GM19463 (cell line): ENCODE results near the gene SGCG.
"Not testable (repeated sequence)": the region's sequence is repeated elsewhere in the genome, so short reads cannot be mapped to it uniquely, and the experiment has no call there.

Experiments
- ATAC-seq: cut with Tn5 transposase; IDR thresholded peaks from one replicate; pipeline ENCODE4 v1.9.1; 2021; ENCODE audit warnings: mild to moderate bottlenecking, moderate library complexity; ENCODE audit not compliant: unreplicated experiment

The SGCG gene

DNA sequence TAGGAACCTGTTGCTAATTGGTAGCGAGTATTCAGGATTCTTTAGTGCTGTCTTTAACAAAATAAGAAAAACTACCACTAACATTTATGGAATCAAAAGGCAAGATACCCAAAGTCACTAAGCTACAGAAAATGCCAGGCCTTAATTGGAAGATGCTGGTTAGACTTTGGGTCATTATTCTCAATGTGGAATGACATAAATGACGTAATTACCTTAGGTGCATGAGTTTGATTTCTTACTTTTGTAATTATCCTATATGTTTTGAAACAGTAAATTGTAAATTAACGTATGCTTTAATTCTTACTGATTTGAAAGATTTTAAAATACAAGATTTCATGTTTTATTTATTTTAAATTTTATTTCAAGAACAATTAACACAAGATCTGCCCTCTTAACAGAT lies 25.0 kb downstream of the SGCG start:
- ATAC-seq, result no peak

DNA sequence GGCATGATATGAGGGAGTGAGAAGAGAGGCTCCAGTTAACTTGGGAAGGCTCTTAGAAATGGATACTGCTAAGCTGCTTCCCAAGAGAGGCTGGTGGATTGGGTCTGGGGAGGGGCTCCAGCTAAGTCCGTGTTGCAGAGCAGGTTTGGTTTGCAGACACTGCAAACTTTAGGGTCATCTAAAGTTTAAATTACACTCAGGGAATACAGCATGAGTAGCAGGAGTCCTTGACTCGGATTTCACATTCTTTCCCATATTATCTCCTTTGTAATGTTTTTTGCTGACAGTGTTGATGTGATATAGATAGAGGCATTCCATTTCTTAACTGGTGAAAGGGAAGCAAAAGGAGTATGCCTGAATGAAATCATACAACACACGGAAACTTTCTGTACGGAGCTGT lies 31.9 kb downstream of the SGCG start:
- no peak for ATAC-seq

DNA sequence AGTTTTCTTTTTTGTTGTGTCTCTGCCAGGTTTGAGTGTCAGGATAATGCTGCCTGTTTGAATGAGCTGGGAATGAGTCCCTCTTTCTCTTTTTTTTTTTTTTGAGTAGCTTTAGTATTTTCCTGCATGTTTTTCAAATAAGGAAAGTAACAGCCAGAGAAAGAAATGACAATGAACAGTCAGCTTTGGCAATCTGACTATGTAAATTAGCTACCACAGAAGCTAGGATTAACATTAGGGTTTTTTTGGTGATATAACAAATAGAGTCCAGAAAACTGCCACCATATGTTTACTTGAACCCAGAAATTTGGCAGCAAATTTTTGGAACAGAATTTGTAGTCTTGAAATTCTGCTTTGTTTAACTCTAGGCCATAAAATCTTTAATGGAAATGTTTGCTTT lies 50.5 kb downstream of the SGCG start:
- no peak for ATAC-seq

DNA sequence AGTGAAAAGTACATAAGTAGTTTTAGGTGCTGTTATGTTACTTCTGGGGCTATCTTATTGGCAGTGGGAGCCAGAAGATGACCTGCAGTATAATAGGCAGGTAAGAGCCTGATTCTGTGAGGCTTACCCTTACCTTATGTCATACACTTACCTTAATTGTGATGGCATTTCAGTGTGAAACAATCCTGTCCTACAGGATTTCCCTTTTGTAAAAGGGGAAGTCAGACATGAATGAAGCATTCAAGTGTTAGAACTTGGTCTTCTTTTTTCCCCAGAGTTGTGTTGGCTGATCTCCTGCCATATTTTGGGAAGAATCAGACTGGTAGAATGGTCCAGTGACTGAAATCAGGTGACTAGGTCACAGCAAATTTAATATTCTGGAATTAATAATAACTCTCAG lies 55.2 kb downstream of the SGCG start:
- ATAC-seq, result no peak

DNA sequence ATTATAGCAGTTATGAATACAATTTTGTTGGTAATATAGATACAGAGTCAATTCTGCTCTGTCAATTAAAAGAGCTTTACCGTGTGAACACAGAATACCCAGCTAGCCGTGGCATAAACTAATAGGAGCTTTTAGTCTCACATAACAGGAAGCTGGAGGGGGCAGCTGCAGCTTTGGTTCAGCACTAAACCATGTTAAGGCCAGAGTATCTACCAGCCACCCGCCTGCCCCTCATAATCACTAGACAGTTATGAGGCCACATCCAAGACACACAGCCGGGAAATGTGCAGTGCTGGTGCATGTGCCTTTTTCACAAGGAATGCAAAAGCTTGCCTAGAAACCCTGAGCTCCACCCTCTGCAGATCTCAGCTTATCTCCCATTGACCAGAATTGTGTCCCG lies 62.3 kb downstream of the SGCG start:
- ATAC-seq, result no peak

DNA sequence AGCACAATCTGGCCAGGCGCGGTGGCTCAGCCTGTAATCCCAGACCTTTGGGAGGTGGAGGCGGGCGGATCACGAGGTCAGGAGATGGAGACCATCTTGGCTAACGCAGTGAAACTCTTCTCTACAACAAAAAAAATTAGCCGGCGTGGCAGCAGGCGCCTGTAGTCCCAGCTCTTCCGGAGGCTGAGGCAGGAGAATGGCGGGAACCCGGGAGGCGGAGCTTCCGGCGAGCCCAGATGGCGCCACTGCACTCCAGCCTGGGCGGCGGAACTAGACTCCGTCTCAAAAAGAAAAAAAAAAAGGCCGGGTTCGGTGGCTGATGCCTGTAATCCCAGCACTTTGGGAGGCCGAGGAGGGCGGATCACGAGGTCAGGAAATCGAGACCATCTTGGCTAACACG lies 67.6 kb downstream of the SGCG start:
- not testable (repeated sequence) for ATAC-seq

DNA sequence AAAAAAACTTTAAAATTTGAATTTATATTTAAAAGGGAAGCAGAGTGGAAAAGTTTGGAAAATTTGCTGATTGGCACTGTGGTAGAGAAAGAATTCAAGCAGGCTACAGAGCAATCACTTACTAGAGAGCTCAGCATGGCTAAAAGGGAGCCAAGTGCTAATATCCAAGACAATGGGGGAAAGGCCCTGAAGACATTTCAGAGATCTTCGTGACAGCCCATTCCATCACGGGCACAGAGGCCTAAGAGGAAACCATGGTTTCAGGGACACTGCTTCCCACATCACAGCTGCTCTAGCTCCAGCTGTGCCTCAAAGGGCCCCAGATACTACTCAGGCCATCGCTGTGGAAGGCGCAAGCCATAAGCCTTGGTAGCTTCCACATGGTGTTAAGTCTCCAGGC lies 73.7 kb downstream of the SGCG start:
- ATAC-seq, result no peak

DNA sequence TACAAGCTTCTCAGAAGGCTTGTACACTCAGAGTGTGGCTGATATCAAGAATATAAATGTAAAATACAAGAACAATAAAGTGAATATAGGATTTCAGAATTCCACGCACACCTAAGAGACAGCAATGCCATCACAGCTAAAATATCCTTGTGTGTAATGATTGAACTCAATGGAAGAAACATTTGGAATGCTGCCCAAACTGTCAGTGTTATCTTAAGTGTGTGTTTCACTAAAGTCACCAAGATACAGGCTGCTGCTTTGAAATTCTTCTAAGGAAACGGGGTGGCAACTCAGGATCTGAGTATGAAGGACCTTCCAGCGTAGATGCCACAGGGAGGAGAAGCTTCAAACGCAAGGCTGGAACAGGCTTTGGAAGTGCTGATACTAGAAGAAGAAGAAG lies 86.8 kb downstream of the SGCG start:
- ATAC-seq, result no peak

DNA sequence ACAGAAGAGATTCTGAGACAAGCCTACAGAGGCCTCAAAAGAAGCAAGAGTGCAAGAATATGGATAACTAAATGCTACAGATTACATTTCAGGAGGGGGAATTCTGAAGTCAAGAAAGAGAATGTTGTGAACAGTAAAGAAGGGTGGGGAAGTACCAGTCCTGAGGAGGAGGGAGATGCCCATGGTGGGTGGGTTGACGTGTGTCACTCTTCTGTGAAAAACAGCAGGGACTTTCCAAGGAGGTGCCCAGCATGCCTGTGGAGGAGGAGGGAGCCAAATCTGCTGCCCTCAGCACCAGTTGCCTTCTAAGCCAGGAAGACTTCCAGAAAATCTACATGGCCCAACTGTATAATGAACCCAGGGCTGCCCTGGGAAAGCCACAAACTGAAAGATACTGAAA lies 87.7 kb downstream of the SGCG start:
- peak; percentile 100 for ATAC-seq

DNA sequence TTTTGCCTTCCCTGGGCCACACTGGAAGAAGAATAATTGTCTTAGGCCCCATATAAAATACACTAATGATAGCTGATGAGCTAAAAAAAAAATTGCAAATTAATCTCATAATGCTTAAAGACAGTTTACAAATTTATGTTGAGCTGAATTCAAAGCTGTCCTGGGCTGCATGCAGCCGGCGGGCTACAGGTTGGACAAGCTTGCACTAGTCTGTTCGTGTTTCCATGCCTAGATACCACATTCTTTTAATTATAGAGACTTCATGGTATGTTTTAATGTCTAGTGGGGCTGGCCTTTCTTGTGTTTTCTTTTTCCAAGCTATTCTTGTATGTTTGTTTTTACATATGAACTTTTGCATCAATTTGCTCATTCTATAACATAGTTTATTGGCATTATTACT lies 90.6 kb downstream of the SGCG start:
- ATAC-seq, result no peak

DNA sequence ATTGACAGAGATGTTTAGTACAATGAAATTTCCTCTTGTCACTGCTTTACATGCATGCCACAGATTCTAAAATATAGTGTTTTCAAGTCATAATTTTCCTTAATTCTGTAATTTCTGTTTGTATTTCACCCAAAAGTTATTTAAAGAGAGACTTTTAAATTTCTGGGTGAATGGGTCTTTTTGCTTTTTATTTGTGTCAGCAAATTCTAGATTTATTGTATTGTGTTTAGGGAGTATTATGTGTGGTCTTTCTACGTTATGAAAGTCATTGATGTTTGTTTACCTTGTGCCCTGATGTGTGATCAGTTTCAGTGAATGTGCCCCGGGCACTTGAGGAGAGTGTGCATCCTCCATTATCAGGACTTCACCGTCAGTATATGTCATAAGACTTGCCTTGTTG lies 92.7 kb downstream of the SGCG start:
- ATAC-seq, result no peak

DNA sequence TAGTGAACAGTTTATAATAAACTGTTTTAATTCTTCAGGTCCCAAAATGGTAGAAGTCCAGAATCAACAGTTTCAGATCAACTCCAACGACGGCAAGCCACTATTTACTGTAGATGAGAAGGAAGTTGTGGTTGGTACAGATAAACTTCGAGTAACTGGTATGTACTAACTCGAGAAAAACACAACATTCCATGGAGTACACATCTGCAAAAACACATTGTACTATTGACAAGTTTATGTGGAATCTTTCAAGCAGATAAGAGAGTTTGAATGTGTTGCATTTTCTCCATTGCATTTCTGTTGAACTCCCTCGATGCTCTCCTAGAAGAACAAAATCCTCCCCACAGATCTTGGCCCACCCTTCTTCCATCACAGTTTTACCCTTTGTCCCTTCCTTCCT lies 98.5 kb downstream of the SGCG start:
- ATAC-seq, result no peak

DNA sequence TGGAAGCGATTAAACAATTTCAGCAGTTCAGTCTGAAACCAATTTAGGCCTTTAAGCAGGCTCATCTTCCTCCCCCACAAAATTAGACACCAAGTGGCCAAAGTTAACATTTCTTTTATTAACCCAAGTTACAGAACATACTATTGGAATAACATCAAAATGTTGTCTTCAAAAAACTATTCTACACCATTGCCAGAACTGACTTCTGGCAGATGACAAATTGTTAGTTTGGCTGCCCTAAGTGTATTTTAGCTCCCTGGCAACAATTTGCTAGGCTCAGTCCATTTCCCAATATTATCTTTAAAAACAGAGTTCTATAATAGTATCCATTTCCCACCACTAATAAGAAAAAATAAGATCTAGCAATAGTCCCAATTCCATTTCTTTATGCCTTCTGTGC lies 107.8 kb downstream of the SGCG start:
- no peak for ATAC-seq

DNA sequence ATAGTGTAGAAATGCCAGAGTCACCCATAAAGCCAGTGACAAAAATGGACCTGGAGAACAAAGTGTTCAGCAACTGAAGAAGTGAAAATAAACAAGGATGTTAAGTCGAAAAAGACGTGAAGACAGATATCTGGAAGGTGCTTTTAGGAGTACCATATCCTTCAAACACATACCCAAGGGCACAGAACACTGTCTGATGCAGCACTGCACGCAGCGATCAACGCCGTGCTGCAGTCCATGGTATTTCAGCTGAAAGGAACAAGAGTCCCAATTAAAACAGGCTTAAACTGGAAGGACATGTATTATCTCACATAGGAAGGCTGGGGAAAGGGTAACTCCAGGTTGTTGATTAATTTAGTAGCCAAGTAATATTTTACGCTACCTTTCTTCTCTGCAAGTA lies 108.2 kb downstream of the SGCG start:
- ATAC-seq, result no peak

DNA sequence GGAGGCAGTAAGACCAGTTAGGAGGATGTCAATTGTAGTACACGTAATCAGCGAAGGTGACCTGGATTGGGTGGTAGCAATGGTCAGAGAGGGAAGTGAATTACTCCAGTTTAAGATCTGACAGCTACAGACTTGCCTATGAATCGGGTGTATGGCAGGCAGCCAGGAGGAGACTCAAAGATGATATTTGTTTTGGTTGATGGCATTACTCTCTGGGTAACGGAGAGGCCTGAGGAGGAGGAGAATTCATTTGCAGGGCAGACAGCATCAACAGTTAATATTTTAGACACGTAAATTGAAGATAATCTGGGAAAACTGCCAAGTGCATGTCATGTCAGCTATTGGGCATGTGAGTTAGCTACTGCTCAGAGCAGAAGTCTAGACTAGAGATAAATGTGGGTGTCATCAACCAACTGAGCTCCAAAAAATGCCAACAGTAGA lies 109.2 kb downstream of the SGCG start:
- no peak for ATAC-seq

DNA sequence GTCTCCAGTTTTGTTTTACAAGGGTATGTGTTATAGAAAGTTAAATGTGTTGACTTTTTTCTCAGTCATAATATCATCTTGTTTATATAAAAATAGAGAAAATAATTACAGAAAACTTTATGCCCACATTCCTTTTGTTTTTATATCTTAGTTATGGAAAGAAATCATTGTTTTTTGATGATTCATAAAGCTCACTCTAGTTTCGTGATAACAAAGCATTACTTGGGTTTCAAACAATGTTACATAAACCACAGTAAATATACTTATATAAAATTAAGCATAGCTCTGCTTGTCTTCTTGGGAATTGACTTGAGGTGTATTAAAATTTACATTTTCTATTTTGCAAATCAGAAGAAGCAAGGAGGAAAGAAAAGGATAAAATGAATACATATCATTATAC lies 111.8 kb downstream of the SGCG start:
- no peak for ATAC-seq

DNA sequence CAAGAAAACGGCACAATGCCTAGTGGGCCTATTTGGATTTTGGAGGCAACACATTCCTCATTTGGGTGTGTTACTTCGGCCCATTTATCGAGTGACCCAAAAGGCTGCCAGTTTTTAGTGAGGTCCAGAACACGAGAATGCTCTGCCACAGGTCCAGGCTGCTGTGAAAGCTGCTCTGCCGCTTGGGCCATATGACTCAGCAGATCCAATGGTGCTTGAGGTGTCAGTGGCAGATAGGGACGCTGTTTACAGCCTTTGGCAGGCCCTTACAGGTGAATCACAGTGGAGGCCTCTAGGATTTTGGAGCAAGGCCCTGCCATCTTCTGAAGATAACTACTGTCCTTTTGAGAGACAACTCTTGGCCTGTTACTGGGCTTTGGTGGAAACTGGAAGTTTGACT lies 134.1 kb downstream of the SGCG start:
- ATAC-seq, result not testable (repeated sequence)

DNA sequence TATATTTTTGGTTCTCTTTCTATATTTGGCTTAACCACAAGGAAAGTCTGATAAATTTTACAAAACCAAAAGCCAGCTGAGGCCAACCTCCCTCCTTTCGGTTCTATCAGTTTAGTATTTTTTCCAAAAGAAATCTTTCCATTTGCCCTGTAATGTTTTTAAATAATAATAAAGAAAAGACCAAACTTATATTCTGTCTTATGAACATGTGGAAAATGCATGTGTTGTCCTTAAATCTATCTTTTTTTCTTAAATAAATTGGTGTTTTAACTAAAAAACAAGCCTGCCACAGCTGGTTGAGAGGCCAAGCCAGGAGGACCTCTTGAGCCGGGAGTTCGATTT lies 139.1 kb downstream of the SGCG start:
- no peak for ATAC-seq

DNA sequence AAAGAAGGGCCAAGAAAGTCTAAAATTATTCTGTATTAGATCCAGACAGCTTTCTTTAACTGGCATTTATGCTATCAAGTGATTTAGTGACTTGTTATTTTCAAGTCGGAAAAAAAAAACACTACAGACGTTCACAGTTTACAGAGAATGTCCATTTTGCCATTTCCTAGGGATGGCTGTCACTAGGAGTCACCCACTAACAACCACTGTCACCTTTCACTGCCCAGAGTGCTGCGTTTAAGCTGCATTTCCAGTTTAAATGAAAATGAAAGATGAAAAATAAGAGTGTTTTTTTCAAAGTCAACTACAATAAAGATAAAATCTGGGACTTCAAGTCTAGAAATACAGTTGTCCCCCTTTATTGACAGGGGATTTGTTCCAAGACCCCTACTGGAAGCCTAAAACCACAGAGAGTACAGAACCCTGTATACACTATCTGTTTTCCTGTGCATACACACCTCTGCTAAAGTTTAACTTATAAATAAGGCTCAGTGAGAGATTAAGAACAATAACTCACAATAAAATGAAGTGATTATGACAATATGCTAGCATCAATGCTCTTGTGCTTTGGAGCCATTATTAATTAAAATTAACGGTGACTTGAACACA lies 140.3 kb downstream of the SGCG start:
- peak; percentile 13 for ATAC-seq

DNA sequence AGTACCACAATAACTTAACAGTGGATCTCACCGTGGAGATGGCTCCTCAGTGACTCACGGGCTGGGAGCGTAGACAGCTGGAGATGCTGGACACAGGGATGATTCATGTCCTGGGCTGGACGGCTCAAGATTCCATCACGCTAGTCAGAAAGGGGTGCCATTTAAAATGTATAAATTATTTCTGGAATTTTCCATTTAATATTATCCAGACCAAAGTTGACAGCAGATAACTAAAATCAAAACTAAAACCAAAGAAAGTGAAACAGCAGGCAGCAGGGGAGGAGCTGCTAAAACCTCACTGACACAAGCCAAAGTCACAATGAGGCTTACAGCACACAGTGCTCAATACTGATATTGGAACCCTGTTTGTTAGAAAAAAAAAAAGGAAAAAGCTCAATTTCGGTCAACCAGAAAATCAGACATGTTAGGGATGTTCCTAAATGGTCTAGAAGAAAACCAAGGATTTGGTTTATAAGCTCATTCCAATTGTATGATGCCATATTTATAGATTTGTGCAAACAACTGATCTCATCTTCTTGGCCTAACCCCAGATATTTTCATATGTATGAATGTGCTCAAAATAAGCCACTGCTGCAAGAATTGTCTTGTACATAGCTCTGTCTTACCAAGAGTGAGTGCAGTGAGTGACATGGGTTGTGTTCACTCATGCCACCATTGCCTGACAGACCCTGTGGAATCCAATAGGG lies 140.9 kb downstream of the SGCG start:
- peak; percentile 78 for ATAC-seq

DNA sequence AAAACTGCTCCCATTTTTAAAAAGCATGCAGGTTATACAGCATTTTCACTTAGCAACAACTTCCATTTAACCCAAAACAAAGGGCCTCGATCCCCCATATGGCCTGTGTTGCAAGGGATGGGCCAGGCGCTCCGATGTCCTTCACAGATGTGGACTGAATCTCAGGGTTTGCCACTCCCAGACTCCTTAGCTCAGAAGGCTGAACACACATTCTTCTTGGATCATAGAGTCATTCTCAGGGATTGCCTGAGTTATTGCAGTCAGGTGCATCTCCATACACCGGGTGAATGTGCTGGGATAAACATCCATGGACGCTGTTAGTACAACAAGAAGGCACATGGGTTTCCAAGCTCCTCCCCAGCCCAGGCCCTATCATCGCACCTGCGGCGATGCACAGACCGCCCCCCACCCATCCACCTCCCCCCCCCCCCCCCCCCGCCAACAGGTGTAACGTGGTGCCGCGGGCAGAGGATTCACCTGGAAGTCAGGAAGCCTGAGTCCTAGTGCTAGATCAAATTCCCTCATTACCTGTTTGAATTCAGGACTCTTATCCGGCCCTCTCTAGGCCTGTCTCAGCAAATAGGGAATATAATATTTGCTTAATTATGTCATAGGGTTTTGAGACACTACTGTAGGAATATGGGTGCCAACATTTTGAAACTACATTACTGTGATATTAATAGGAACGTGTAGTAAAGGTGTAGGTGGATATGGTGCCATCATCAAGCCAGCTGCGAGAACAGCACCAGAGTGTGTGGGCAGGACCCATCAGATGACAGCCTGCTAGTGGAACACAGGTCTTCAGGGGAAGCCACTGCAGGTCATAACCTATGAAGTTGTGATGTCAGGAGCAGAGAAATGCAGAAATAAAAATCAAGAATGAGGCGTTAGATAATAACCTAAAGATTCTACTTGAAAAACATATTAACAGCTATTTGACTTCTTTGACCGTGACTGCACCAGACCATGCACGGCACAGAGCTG lies 141.9 kb downstream of the SGCG start:
- peak; percentile 29 for ATAC-seq
